ENCODE results near the gene TBL1XR1. TPM values are rescaled to one million over a fixed set of nuclear protein-coding genes. Genes with fewer than 3 reads are reported as not detected.

TBL1XR1 gene
- total RNA-seq, 1 experiment from 2014 or later, result 180 TPM

DNA sequence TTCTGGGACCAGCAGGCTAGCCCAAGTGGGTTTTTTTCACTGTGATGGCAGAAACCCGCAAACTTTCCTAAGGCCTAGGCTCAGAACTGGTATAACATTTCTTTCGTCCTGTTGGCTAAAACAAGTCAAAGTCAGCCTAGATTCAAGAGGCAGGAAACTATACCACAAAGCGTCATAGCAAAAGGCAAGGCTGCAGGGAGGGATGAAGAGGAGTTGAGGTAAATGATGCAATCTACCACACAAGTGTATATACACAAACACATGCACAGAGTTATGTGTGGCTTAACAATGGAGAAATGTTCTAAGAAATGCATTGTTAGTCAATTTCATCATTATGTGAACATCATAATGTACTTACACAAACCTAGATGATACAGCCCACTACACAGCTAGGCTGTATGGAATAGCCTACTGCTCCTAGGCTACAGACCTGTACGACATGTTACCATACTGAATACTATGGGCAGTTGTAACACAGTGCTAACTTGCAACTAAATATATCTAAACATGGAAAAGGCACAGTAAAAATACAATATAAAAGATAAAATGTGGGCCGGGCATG lies 225.6 kb downstream of the TBL1XR1 start:
- Histone ChIP-seq H3K9ac (ENCODE audit: low read length) (no peak overlapping the region), H3K9me2 (ENCODE audit: insufficient read depth) (no peaks in the 10 kb centered on the region), H2AFZ (ENCODE audit: low read depth, low read length, poor library complexity, severe bottlenecking) (no peak overlapping the region), H3K79me2 (ENCODE audit: insufficient read depth, low read length) (no peaks in the 10 kb centered on the region), H3K4me3 (replicated peaks in 1 of 2; ENCODE audit: low read depth in 1 of 2, low read length in 2 of 2) (no peak overlapping the region), H3K4me2 (ENCODE audit: low read length) (no peak overlapping the region), H3K36me3 (ENCODE audit: control insufficient read depth in 1 of 2, insufficient read depth in 2 of 2, low read length in 2 of 2) (no peaks in the 10 kb centered on the region), H3K4me1 (ENCODE audit: control insufficient read depth in 1 of 2, insufficient read depth in 2 of 2, low read length in 2 of 2) (peaks cover 3 to 7% of the 10 kb centered on the region in 2 experiments; a peak in 3 of 4 replicates), H3K27ac (ENCODE audit: low read depth, low read length) (no peak overlapping the region), H4K20me1 (ENCODE audit: insufficient read depth) (no peaks in the 10 kb centered on the region), H3K27me3 (ENCODE audit: insufficient read depth, low read length) (no peaks in the 10 kb centered on the region), H3K9me3 (ENCODE audit: control insufficient read depth in 1 of 2, insufficient read depth in 1 of 2, low read depth in 1 of 2, low read length in 2 of 2) (no peaks in the 10 kb centered on the region)
- intact Hi-C loops (cut with micrococcal nuclease), result no loop called here
- POLR2A ChIA-PET, result no interaction called here
- CTCF ChIA-PET, result no interaction called here
- TF ChIP-seq POLR2AphosphoS5 (IDR thresholded peaks at IDR 0.05; ENCODE audit: low read depth, low read length) (no peak), ELF1 (IDR thresholded peaks at IDR 0.05; ENCODE audit: borderline replicate concordance, low read depth) (no peak), TCF7L2 (IDR thresholded peaks at IDR 0.05; ENCODE audit: borderline replicate concordance, extremely low read depth, insufficient read depth, insufficient read length) (no peak), EGR1 (IDR thresholded peaks at IDR 0.05; ENCODE audit: low read depth) (no peak), ZFX (IDR thresholded peaks at IDR 0.05) (no peak), RAD21 (IDR thresholded peaks at IDR 0.05; ENCODE audit: low read depth) (no peak)
- ATAC-seq (no peak), DNase-seq (ENCODE audit: low read depth, low spot score) (no peak)
- BruUV-seq (replicated peaks), result no TSS peak
- RAD21 ChIA-PET (ENCODE audit: low non-redundant PET in 1 of 2, low total read pairs in 2 of 2, uncharacterized antibody in 2 of 2, unreplicated experiment in 2 of 2), result no interaction called here

DNA sequence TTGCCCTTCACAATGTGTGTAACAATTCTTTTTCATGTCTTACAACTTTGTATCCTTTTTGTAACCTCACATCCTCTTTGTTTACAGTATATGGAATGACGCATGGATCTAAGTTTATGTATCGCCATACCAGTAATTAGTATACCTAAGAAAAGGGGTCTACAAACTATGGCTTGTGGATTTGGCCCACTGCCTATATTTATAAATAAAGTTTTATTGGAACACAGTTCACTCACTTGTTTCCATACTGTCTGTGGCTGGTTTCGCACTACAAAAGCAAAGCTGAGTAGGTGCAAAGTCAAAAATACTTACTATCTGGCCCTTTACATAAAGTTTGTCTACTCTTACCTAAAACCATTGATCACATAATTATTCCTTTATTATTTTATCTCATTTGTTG lies 226.5 kb downstream of the TBL1XR1 start:
- Histone ChIP-seq H3K9me2 (ENCODE audit: insufficient read depth) (no peaks in the 10 kb centered on the region), H3K27ac (ENCODE audit: low read depth, low read length) (no peak overlapping the region), H2AFZ (ENCODE audit: low read depth, low read length, poor library complexity, severe bottlenecking) (no peak overlapping the region), H3K4me2 (ENCODE audit: low read length) (no peak overlapping the region), H3K9ac (ENCODE audit: low read length) (no peak overlapping the region), H3K36me3 (ENCODE audit: control insufficient read depth in 1 of 2, insufficient read depth in 2 of 2, low read length in 2 of 2) (no peaks in the 10 kb centered on the region), H3K9me3 (ENCODE audit: control insufficient read depth in 1 of 2, insufficient read depth in 1 of 2, low read depth in 1 of 2, low read length in 2 of 2) (no peaks in the 10 kb centered on the region), H3K27me3 (ENCODE audit: insufficient read depth, low read length) (no peaks in the 10 kb centered on the region), H3K79me2 (ENCODE audit: insufficient read depth, low read length) (no peaks in the 10 kb centered on the region), H3K4me3 (replicated peaks in 1 of 2; ENCODE audit: low read depth in 1 of 2, low read length in 2 of 2) (no peak overlapping the region), H4K20me1 (ENCODE audit: insufficient read depth) (no peaks in the 10 kb centered on the region), H3K4me1 (ENCODE audit: control insufficient read depth in 1 of 2, insufficient read depth in 2 of 2, low read length in 2 of 2) (peaks cover 3 to 7% of the 10 kb centered on the region in 2 experiments; a peak in 3 of 4 replicates)
- RAD21 ChIA-PET (ENCODE audit: low non-redundant PET in 1 of 2, low total read pairs in 2 of 2, uncharacterized antibody in 2 of 2, unreplicated experiment in 2 of 2), result no interaction called here
- TF ChIP-seq POLR2AphosphoS5 (IDR thresholded peaks at IDR 0.05; ENCODE audit: low read depth, low read length) (no peak), ZFX (IDR thresholded peaks at IDR 0.05) (no peak), EZH2 (IDR thresholded peaks at IDR 0.05) (no peak), POLR2A (IDR thresholded peaks at IDR 0.05; ENCODE audit: borderline replicate concordance, extremely low read depth, insufficient read depth, insufficient read length) (no peak), SIN3A (IDR thresholded peaks at IDR 0.05; ENCODE audit: low read depth) (no peak), EZH2phosphoT487 (IDR thresholded peaks at IDR 0.05; ENCODE audit: borderline replicate concordance) (no peak), CBX3 (IDR thresholded peaks at IDR 0.05; ENCODE audit: low read depth) (no peak), EGR1 (IDR thresholded peaks at IDR 0.05; ENCODE audit: low read depth) (no peak), ELF1 (IDR thresholded peaks at IDR 0.05; ENCODE audit: borderline replicate concordance, low read depth) (no peak)
- TF ChIP-seq, protein P1, sequence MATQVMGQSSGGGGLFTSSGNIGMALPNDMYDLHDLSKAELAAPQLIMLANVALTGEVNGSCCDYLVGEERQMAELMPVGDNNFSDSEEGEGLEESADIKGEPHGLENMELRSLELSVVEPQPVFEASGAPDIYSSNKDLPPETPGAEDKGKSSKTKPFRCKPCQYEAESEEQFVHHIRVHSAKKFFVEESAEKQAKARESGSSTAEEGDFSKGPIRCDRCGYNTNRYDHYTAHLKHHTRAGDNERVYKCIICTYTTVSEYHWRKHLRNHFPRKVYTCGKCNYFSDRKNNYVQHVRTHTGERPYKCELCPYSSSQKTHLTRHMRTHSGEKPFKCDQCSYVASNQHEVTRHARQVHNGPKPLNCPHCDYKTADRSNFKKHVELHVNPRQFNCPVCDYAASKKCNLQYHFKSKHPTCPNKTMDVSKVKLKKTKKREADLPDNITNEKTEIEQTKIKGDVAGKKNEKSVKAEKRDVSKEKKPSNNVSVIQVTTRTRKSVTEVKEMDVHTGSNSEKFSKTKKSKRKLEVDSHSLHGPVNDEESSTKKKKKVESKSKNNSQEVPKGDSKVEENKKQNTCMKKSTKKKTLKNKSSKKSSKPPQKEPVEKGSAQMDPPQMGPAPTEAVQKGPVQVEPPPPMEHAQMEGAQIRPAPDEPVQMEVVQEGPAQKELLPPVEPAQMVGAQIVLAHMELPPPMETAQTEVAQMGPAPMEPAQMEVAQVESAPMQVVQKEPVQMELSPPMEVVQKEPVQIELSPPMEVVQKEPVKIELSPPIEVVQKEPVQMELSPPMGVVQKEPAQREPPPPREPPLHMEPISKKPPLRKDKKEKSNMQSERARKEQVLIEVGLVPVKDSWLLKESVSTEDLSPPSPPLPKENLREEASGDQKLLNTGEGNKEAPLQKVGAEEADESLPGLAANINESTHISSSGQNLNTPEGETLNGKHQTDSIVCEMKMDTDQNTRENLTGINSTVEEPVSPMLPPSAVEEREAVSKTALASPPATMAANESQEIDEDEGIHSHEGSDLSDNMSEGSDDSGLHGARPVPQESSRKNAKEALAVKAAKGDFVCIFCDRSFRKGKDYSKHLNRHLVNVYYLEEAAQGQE (IDR thresholded peaks at IDR 0.05; ENCODE audit: low read depth), result no peak
- TF ChIP-seq, protein P2, sequence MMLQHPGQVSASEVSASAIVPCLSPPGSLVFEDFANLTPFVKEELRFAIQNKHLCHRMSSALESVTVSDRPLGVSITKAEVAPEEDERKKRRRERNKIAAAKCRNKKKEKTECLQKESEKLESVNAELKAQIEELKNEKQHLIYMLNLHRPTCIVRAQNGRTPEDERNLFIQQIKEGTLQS (IDR thresholded peaks at IDR 0.05), result no peak
- TF ChIP-seq, protein P3, sequence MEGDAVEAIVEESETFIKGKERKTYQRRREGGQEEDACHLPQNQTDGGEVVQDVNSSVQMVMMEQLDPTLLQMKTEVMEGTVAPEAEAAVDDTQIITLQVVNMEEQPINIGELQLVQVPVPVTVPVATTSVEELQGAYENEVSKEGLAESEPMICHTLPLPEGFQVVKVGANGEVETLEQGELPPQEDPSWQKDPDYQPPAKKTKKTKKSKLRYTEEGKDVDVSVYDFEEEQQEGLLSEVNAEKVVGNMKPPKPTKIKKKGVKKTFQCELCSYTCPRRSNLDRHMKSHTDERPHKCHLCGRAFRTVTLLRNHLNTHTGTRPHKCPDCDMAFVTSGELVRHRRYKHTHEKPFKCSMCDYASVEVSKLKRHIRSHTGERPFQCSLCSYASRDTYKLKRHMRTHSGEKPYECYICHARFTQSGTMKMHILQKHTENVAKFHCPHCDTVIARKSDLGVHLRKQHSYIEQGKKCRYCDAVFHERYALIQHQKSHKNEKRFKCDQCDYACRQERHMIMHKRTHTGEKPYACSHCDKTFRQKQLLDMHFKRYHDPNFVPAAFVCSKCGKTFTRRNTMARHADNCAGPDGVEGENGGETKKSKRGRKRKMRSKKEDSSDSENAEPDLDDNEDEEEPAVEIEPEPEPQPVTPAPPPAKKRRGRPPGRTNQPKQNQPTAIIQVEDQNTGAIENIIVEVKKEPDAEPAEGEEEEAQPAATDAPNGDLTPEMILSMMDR (IDR thresholded peaks at IDR 0.05 in 2 of 3, conservative IDR thresholded peaks at IDR 0.05 in 1 of 3; ENCODE audit: borderline replicate concordance in 1 of 3, insufficient read depth in 1 of 3, low read depth in 2 of 3, low read length in 2 of 3), result no peak
- ATAC-seq (no peak), DNase-seq (ENCODE audit: low read depth, low spot score) (no peak)
- BruUV-seq (replicated peaks), result no TSS peak
- intact Hi-C loops (cut with micrococcal nuclease), result no loop called here
- CTCF ChIA-PET, result no interaction called here
- POLR2A ChIA-PET, result no interaction called here

All from HCT116 (cell line).